Thymus (tissue), 11 donors: ENCODE data around the gene DCC. TPM values are rescaled to one million over a fixed set of nuclear protein-coding genes. Genes with fewer than 3 reads are reported as not detected.

Experiments
- DNase-seq, 9 donors: peaks; one replicate each; pipeline ENCODE4 v3.0.0-alpha.2; 2013; ENCODE audit warnings: low spot score in 9 of 9, low read depth in 6 of 9, missing footprints in 1 of 9
- H3K27ac ChIP-seq, 2 donors: one replicate each; pipeline ENCODE4 v1.5.1; 2013; ENCODE audit warnings: control low read depth in 1 of 2, low read depth in 1 of 2, low read length in 1 of 2, mild to moderate bottlenecking in 1 of 2, moderate library complexity in 1 of 2
- H3K27me3 ChIP-seq, 2 donors: one replicate each; pipeline ENCODE4 v1.5.1; 2013; ENCODE audit warnings: low read length in 1 of 2; ENCODE audit not compliant: control insufficient read depth in 2 of 2, insufficient read depth in 1 of 2
- H3K36me3 ChIP-seq, 2 donors: one replicate each; pipeline ENCODE4 v1.5.1; 2013; ENCODE audit warnings: low read length in 1 of 2, mild to moderate bottlenecking in 1 of 2, moderate library complexity in 1 of 2; ENCODE audit not compliant: control insufficient read depth in 2 of 2, insufficient read depth in 2 of 2
- H3K4me1 ChIP-seq, 2 donors: one replicate each; pipeline ENCODE4 v1.5.1; 2013; ENCODE audit warnings: low read length in 2 of 2; ENCODE audit not compliant: control insufficient read depth in 2 of 2, insufficient read depth in 2 of 2
- H3K4me3 ChIP-seq, 2 donors: one replicate each; pipeline ENCODE4 v1.5.1; 2013; ENCODE audit warnings: low read length in 2 of 2, control low read depth in 1 of 2, mild to moderate bottlenecking in 1 of 2
- H3K9me3 ChIP-seq, 2 donors: one replicate each; pipeline ENCODE4 v1.5.1; 2013; ENCODE audit warnings: low read length in 1 of 2, mild to moderate bottlenecking in 1 of 2; ENCODE audit not compliant: control insufficient read depth in 2 of 2, insufficient read depth in 1 of 2
- WGBS: extraction: QIAGEN DNeasy Blood & Tissue Kit; methylation state at CpG from one replicate; pipeline ENCODE4 v1.1.7; 2013; 5-methylcytosine and 5-hydroxymethylcytosine counted together
- polyA plus RNA-seq: library from polyadenylated mRNA; stranded (reverse); fragments of 200-250 nt; gene quantifications from one replicate; pipeline ENCODE4 v1.2.3, GENCODE V29; 2013
- total RNA-seq: library from RNA; stranded (reverse); fragments of 120-200 nt; gene quantifications from one replicate; pipeline ENCODE4 v1.2.4, GENCODE V29; 2013
- donor health status: healthy.

DCC gene
- total and polyA plus RNA-seq, 2 donors: 0.68 to 7.6 TPM

GRCh38 chr18:53080687-53081086 is 740.7 kb downstream of the DCC start:
- no peak overlapping the region for H3K27ac ChIP-seq
- no peaks in the 10 kb centered on the region for H3K4me1 ChIP-seq
- DNase-seq: no peak
- no peaks in the 10 kb centered on the region for H3K9me3 ChIP-seq
- no peaks in the 10 kb centered on the region for H3K27me3 ChIP-seq
- 79% methylated on average over 2 of the region's 2 CpGs for WGBS
- no peaks in the 10 kb centered on the region for H3K36me3 ChIP-seq
- no peak overlapping the region for H3K4me3 ChIP-seq

GRCh38 chr18:53093636-53094035 is 753.6 kb downstream of the DCC start:
- Histone ChIP-seq H3K27ac (no peak overlapping the region), H3K27me3 (no peaks in the 10 kb centered on the region), H3K4me3 (no peak overlapping the region), H3K9me3 (no peaks in the 10 kb centered on the region), H3K36me3 (no peaks in the 10 kb centered on the region), H3K4me1 (no peaks in the 10 kb centered on the region)
- DNase-seq: no peak
- 88% methylated on average over 5 of the region's 5 CpGs for WGBS

- no peak overlapping the region for H3K27ac ChIP-seq
- DNase-seq: no peak
- H3K36me3 ChIP-seq: no peaks in the 10 kb centered on the region
- H3K4me3 ChIP-seq: no peak overlapping the region
- no peaks in the 10 kb centered on the region for H3K27me3 ChIP-seq
- H3K9me3 ChIP-seq: no peaks in the 10 kb centered on the region
- WGBS: 90% methylated on average over 5 of the region's 5 CpGs
- H3K4me1 ChIP-seq: no peaks in the 10 kb centered on the region
Measured at GRCh38 chr18:53101536-53102105, 761.6 kb downstream of the DCC start.

GRCh38 chr18:53114441-53114840 is 774.4 kb downstream of the DCC start:
- H3K27ac ChIP-seq: no peak overlapping the region
- H3K27me3 ChIP-seq: no peaks in the 10 kb centered on the region
- no peak for DNase-seq
- H3K9me3 ChIP-seq: no peaks in the 10 kb centered on the region
- H3K4me1 ChIP-seq: no peaks in the 10 kb centered on the region
- no peaks in the 10 kb centered on the region for H3K36me3 ChIP-seq
- WGBS: 70% methylated on average over 3 of the region's 3 CpGs
- no peak overlapping the region for H3K4me3 ChIP-seq

GRCh38 chr18:53115876-53116585 is 776.0 kb downstream of the DCC start:
- H3K4me3 ChIP-seq: no peak overlapping the region
- no peak for DNase-seq
- H3K27me3 ChIP-seq: no peaks in the 10 kb centered on the region
- no peaks in the 10 kb centered on the region for H3K9me3 ChIP-seq
- H3K36me3 ChIP-seq: no peaks in the 10 kb centered on the region
- H3K4me1 ChIP-seq: no peaks in the 10 kb centered on the region
- WGBS: 85% methylated on average over 10 of the region's 10 CpGs
- no peak overlapping the region for H3K27ac ChIP-seq

- H3K4me3 ChIP-seq: no peak overlapping the region
- H3K36me3 ChIP-seq: no peaks in the 10 kb centered on the region
- no peaks in the 10 kb centered on the region for H3K9me3 ChIP-seq
- no peak for DNase-seq
- WGBS: 84% methylated on average over 3 of the region's 3 CpGs
- H3K4me1 ChIP-seq: no peaks in the 10 kb centered on the region
- H3K27me3 ChIP-seq: no peaks in the 10 kb centered on the region
- no peak overlapping the region for H3K27ac ChIP-seq
Measured at GRCh38 chr18:53117851-53118250, 777.9 kb downstream of the DCC start.

GRCh38 chr18:53126210-53126609 is 786.2 kb downstream of the DCC start:
- H3K27ac ChIP-seq: no peak overlapping the region
- no peak for DNase-seq
- no peaks in the 10 kb centered on the region for H3K4me1 ChIP-seq
- no peaks in the 10 kb centered on the region for H3K27me3 ChIP-seq
- H3K9me3 ChIP-seq: no peaks in the 10 kb centered on the region
- H3K4me3 ChIP-seq: no peak overlapping the region
- 83% methylated on average over 1 of the region's 1 CpG for WGBS
- H3K36me3 ChIP-seq: no peaks in the 10 kb centered on the region

- WGBS: 94% methylated on average over 1 of the region's 1 CpG
- DNase-seq: no peak
- H3K4me1 ChIP-seq: no peaks in the 10 kb centered on the region
- H3K27ac ChIP-seq: no peak overlapping the region
- H3K4me3 ChIP-seq: no peak overlapping the region
- H3K27me3 ChIP-seq: no peaks in the 10 kb centered on the region
- H3K36me3 ChIP-seq: no peaks in the 10 kb centered on the region
- no peaks in the 10 kb centered on the region for H3K9me3 ChIP-seq
Measured at GRCh38 chr18:53131001-53131400, 791.0 kb downstream of the DCC start.

- DNase-seq: no peak
- Histone ChIP-seq H3K4me3 (no peak overlapping the region), H3K9me3 (no peaks in the 10 kb centered on the region), H3K27ac (no peak overlapping the region), H3K4me1 (no peaks in the 10 kb centered on the region), H3K36me3 (no peaks in the 10 kb centered on the region), H3K27me3 (no peaks in the 10 kb centered on the region)
- 87% methylated on average over 3 of the region's 3 CpGs for WGBS
Measured at GRCh38 chr18:53134711-53135110, 794.7 kb downstream of the DCC start.
